ENCODE results near the gene PTPRM.

DNA sequence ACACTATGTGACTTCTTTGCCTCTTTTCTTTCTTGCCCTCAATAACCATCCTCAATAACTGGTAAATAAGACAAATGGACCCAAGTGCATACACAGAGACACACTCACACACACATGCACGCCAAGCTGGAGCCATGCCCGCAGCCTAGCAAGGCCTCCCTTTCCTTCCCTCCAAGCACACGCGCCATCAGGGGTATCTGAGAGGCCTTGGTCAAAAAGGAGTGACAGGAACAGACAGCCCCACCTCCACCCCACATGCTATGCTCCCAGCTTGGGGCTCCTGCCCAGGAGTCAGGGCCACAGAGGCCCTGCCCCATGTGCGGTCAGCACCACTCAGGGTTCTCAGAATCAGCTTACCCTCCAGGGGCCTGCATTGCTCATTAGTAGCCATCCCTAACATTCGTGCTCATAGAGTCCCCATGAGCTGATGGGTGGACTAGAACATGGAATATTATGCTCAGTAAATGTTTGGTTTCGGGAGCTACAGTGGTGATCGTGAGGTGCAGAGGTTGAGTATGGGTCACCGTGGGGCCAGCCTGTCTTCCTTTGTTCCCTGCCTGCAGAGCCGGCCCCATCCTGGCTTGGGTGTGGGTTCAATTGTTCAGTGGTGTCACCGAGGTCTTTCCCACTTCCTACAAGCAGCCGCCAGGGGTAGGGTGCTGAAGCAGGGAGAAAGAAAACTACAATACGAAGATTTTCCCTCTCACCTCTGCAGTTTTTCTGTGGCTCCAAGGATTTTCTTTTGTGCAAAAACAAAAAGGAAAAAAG, 884.0 kb downstream of the PTPRM start:
- TF ChIP-seq, protein P1, sequence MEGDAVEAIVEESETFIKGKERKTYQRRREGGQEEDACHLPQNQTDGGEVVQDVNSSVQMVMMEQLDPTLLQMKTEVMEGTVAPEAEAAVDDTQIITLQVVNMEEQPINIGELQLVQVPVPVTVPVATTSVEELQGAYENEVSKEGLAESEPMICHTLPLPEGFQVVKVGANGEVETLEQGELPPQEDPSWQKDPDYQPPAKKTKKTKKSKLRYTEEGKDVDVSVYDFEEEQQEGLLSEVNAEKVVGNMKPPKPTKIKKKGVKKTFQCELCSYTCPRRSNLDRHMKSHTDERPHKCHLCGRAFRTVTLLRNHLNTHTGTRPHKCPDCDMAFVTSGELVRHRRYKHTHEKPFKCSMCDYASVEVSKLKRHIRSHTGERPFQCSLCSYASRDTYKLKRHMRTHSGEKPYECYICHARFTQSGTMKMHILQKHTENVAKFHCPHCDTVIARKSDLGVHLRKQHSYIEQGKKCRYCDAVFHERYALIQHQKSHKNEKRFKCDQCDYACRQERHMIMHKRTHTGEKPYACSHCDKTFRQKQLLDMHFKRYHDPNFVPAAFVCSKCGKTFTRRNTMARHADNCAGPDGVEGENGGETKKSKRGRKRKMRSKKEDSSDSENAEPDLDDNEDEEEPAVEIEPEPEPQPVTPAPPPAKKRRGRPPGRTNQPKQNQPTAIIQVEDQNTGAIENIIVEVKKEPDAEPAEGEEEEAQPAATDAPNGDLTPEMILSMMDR (IDR thresholded peaks at IDR 0.05; ENCODE audit: low read depth, low read length, poor library complexity, severe bottlenecking), result no peak
- no peak for TF ChIP-seq EZH2phosphoT487 (IDR thresholded peaks at IDR 0.05; ENCODE audit: borderline replicate concordance, low read length)
